GM18519 (cell line): ENCODE data around the gene STRIP1.

Source experiments
- ATAC-seq: cut with Tn5 transposase; IDR thresholded peaks from one replicate; pipeline ENCODE4 v1.9.1; 2021; ENCODE audit warnings: mild to moderate bottlenecking, moderate library complexity; ENCODE audit not compliant: unreplicated experiment, low FRiP score

STRIP1 gene

DNA sequence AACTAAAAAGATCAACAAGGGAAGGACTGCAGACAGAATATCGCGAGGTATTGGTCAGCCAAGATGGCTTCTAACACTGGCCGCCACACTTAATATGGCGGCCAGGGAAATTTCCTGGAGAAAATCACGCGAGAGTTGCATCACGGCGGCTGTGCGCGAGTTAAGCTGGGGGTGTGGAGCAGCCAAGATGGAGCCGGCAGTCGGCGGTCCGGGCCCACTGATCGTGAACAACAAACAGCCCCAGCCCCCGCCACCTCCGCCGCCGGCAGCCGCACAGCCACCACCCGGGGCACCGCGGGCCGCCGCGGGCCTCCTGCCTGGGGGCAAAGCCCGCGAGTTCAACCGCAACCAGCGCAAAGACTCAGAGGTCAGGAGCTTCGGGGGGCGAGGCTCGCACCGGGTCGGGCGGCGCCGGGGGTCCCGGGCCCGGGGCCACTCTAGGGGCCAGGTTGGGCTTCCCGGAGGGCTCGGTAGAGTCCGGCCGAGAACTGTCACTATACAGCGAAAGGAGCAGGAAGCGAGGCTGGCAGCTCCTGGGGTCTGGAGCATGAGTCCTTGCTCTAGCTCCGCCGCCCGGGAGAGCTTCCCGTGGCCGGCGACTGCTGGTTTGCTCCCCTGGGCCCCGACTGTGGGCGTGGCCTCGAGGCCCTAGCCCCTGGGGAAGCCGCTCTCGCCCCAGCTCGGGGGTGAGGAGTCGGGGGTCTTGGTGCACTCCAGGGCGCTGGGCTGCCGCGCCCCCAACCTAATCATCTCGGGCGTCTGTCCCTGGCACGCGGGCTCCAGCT is at the start of gene STRIP1:
TSS of gene STRIP1 (plus strand) at position 174 of the 785 bp plus-strand sequence. CDS start at position 188, 14 bp downstream.
- peak; percentile 82 for ATAC-seq

DNA sequence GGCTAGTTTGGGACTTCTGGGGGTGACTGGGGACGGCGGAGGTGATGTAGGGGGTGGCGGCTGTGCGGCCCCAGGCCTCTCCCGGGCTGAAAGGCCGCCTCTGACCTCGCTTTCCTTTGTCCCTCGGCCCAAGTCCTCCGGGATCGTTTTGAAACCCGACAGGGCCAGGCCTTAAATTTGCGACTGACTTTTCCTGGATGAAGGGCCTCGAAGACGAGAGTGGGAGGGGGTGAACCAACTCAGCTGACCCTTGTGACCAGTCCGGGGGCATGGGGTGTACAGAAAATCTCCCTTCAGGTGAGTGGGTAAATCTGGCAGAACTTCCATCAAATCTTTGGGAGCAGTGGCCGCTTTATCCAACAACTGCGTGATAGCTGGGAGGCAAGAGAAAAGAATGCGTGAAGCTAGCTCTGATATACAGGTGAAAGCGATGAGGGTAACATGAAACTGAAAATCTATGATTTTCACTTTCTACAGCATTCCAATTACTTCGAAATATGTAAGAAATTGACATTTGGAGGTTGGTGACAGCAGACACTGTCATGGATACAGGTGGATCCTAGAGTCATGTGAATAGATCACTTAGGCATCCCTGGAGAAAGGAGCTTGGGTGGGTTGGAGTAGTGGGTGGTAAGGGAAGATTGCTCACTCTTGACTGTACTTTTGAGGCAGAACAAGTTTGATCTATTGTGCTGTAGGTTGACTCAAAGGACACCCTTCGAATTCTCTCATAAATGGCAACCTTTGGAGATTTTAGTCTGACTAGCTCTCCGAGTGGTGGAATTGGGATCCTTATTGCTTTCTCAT is 49.0 kb upstream of the STRIP1 start:
- ATAC-seq = no peak

DNA sequence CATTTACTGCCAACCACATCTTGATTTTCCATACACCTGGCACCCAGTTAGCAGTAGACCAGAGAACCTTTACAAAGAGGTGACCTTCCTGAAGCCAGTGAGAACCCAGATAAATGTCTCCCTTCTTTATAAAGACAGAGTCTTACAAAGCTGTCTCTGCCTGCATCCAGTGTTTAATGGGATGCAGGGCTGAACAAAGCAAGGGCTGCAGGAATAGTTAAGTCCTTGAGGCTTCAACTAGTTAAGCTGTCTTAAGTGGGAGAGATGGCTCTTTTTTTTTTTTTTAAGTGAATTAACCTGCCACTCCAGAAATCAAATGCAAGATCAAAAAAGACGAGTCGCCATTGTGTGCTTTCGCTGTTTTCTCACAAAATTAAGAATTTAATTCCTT is 48.4 kb upstream of the STRIP1 start:
- no peak for ATAC-seq

DNA sequence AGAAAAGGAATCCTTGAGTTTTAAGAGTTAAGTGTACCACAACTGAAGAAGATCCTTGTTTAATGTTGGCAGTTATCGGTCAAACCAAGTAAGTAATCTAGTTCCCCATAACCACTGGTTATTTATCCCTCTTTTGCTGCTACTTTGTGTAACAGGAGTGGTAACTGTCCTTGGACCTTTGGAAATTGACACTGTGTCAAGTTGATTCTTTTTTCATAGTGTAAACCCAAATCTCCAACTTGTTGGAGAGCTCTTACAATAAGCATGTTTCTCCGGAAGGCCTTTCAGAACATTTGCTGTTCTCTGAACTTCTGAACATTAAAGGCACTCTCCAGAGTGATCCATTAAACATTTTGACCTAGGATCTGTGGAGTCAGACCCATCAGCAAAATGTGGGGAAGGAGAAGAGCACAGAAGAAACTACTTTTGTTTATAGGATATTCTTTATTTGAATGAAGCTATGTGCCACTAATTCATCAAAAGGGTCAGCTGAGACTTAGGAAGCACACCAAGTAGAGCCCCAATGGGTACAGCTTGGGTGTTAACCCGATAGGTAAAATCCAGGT is 46.0 kb upstream of the STRIP1 start:
- no peak for ATAC-seq

GRCh38 chr1:109989506-109990301 is 44.7 kb upstream of the STRIP1 start:
- no peak for ATAC-seq

DNA sequence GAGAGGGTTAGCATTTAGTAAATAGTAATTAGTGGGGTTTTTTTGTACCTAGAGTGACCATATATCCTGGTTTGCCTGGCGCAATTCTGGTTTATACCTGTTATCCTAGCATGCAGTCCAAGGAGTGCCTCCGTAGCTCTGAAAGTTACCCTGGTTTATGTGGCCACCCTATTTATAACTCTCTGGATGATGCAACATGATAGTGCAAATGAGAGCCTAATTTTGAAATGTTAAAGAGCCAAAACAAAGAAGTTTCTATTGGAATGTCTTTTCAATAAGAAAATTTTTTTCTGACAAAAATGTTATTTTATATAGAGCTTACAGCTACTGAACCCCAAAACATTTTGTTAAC is 44.1 kb upstream of the STRIP1 start:
- ATAC-seq = no peak

GRCh38 chr1:109991400-109991925 is 43.0 kb upstream of the STRIP1 start:
- no peak for ATAC-seq

DNA sequence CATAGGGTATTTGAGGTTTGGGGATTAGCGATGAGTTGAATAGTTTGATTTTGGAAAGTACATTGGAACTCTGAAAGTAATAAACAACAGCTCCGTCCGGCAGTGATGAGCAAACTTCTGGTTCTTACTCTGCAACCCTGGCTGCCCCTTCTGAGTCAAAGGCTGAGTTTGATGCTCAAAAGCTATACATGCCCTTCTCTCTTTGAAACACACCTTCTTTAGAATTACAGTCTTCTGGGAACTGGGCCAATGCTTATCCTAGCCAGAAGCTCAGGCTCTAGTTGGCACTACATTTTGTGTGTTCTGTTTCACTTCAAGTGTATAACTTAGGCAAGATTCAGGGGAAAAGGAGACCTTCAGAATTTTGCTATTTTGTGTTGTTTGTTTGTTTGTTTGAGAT is 40.5 kb upstream of the STRIP1 start:
- no peak for ATAC-seq

DNA sequence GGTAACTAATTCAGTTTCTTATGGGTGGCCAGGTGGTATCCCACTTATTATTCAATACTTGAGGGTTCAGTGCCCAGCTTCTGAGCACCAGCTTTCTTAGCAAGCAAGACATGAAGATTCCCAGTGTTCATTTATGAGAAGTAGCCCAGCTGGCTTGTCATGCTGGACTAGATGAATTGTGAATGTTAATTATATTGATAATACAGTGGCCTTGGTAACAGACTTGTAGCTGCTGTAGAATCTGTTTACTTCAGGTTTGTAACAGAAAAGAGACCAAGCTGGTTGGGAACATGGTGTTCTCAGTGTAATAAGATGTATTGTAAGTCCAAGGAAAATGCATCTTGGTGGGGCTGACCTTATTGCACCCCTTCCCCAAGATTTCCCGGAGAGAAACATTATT is 39.8 kb upstream of the STRIP1 start:
- no peak for ATAC-seq

DNA sequence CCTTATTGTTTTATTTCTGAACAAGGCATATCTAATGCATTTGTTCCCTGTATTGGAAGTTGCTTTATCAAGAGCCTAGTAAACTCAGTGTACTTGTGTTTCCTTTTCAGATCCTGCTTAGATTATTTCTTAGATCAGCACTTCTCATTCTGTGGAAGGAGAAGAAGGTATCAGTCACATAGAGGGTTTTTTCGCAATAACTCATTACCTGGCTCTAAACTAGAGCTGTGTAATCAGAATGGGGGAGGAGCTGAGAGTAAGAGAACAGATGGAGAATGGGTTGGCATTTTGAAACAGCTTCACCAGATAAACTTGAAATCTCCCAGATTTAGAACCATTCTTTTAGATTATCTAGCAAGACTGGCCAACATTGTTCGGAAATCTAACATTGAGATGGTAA is 38.9 kb upstream of the STRIP1 start:
- ATAC-seq = no peak

DNA sequence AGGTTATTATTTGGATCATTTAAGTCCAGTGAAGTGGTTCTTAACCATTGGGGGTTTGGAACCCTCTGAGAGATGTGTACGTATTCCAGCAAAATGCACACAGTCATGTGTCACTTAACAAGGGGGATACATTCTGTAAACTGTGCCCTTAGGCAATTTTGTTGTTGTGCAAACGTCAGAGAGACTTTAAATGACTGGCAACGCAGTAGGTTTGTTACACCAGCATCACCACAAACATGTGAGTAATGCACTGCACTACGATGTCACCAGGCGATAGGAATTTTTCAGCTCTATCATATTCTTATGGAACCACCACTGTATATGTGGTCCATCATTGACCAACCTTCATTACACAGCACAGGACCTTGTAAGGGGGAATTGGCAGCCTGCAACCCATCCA is 37.9 kb upstream of the STRIP1 start:
- ATAC-seq = no peak

- ATAC-seq = no peak
Measured at GRCh38 chr1:109997204-109997866, 37.1 kb upstream of the STRIP1 start.

DNA sequence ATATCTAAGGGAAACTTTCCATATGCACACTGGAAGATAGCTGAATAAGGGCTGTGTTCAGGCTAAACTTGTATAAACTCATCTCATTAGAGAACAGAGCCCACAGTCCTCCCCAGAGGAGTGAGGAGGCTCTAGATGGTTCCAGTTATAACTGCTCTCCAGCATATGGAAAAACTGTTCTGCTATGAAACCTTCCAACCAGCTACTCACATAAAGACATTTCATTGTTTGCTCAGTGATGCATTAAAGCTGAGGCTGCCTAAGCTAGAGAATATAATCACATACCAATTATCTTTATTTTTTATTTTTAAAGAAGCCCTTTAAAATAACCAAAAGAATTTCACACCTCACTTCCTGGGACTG is 36.6 kb upstream of the STRIP1 start:
- ATAC-seq = no peak

- no peak for ATAC-seq
Measured at GRCh38 chr1:110002695-110003094, 31.7 kb upstream of the STRIP1 start.

GRCh38 chr1:110003747-110004428 is 30.5 kb upstream of the STRIP1 start:
- ATAC-seq = no peak

DNA sequence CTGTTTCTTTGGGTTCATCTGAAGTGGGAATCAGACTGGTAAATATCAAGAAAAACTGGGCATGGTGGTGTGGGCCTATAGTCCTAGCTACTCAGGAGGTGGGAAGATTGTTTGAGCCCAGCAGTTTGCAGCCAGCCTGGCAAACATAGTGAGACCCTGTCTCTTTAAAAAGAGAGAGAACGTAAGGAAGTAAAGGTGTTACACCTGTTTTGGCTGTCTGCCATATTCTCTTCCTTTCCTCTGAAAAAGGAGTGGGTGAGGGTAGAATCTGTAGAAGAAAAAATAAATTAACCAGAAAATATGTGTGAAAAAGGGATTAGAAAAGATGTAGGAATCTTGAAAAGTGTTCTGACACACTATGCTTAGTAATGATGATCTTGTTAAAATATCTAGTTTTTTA is 29.8 kb upstream of the STRIP1 start:
- ATAC-seq = no peak

- ATAC-seq = no peak
Measured at GRCh38 chr1:110005971-110006370, 28.5 kb upstream of the STRIP1 start.

DNA sequence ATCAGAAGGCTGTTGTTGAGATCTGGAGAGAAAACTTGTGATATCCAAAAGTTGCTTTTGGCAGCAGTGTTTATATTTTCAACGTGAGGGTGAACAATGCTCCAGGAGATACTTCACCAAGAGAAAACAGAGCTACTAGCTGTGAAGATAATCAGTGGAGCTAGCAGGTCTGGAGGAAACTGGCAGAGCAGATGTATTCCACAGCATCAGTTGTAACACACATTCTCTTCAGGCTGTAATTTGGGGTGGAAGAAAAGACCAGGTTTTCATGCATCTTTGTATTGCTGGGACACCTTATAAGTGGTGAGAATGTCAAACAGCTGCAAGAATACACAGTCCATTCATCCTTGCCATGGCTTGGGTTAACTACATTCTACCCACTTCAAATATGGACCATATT is 27.9 kb upstream of the STRIP1 start:
- ATAC-seq = no peak

GRCh38 chr1:110007046-110007830 is 27.2 kb upstream of the STRIP1 start:
- no peak for ATAC-seq
